ENCODE results near the gene HSPB1.
"Not testable (repeated sequence)": the region's sequence is repeated elsewhere in the genome, so short reads cannot be mapped to it uniquely, and the experiment has no call there.

The HSPB1 gene

DNA sequence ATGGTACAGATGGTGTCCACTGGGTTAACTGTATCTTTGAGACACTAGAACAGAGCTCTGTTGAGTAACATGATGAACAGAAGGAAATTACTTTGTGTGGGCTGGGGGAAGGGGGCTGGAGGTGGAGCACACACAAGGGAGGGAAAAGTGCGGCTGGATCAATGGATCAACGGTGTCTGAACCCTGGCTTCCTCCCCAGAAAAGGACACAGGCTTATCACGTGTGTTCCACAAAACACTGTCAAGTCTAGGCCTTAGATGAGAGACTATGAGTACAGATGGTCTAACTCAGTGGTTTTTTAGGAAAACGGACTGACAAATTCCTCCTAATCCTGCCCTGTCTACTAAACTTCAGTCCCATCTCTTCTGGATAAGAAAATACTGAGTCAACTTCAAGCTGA, 27.8 kb downstream of the HSPB1 start:
- in situ Hi-C loops (cut with MboI; ENCODE audit: low sequenced_read_pairs): no loop called here

DNA sequence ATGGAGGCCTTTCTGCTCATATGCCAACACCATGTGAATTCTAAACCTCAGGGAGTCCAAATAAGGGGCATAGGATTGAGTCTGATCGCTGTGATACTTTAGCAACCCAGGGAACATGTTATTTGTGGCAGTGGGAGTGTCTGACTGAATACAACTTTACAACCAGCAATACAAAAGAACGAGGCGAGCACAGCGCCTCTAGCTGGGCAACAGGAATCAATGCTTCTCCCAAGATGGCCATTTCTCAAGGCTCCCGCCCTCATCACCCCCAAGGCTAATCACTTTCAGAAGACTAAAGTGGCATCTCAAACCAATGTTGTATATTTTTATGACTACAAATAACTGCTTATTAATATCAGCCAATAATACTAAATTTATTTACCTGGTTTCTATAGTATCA, 28.2 kb downstream of the HSPB1 start:
- in situ Hi-C loops (cut with MboI; ENCODE audit: low sequenced_read_pairs): no loop called here

DNA sequence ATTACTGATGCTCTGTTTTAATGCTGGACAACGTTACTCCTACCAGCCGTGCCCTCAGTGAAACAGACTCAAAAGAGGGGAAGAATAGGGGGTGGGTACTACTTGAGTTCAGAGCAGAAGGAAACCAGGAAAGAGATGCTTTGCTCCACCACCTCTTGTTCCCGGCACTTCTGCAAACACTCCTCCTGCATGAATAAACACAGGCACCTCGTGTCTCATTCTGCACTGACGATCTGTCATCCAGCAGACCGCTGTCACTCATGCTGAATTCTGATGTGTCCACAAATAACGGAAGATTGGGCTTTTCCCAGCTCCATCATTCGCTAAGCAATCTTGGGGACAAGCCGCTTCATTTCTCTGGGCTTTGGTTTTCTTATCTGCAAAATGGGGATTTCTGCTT, 29.6 kb downstream of the HSPB1 start:
- in situ Hi-C loops (cut with MboI; ENCODE audit: low sequenced_read_pairs): no loop called here

DNA sequence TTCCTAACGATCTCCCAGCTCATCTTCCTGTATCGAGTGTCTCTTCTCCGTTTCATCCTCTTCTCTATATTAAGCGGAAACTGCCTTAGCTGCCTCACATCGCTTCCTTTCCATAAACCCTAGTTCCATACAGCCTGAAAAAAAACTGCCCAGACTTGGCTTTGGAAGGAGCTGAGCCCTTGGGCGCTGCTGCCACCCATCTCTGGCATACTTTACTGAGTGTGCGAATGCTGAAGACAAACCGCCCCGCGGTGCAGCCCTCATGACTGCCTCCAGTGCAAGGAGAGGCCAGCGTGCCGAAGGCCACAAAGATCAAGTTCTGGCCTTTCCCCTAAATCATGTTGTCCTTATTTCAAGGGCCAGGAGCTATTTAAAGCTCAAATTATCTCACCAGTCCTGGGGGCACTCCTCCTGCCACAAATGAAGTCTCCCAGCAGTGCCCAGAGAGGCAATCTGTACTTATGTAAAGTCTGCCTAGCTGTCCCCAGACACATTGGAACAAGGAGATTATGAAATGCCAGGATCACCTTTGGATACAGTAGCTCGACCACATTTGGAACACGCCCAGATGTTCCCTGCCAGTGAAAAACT, 31.1 kb downstream of the HSPB1 start:
- in situ Hi-C loops (cut with MboI; ENCODE audit: low sequenced_read_pairs): no loop called here

DNA sequence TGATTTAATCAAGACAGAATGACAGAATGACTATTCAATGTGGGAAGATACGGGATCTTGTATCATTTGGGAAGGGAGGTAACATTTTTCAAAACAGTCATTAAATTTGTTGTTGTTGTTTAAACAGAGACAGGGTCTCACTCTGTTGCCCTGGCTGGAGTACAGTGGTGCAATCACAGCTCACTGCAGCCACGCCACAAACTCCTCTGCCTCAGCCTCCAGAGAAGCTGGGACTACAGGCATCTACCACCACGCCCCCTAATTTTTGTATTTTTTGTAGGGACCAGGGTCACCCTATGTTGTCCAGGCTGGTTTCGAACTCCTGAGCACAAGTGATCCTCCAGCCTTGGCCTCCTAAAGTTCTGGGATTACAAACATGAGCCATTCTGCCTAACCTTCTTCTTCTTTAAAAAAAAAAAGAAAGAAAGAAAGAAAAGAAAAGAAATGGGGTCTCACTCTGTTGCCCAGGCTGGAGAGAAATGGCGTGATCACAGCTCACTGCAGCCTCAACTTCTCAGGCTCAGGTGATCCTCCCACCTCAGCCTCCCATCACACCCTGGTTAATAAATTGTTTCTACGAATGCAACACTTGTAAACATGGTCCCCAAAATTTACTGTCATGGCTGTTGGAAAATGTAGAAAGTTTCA, 32.0 kb downstream of the HSPB1 start:
- in situ Hi-C loops (cut with MboI; ENCODE audit: low sequenced_read_pairs): no loop called here

DNA sequence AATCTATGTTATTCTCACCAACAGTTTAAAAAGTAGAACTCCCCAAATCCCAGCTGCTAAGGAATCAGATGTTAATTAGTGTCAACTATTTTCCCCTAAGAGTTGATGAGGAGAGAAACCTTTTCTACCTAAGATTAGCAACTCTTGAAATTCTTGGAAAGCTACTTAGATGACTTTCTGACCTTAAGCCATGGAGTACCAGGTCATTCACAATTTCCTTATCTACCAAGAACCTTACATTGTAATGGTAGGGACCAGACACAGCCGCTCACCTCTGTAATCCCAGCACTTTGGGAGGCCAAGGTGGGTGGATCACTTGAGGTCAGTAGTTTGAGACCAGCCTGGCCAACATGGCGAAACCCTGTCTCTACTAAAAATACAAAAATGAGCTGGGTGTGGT, 32.9 kb downstream of the HSPB1 start:
- in situ Hi-C loops (cut with MboI; ENCODE audit: low sequenced_read_pairs): not testable (repeated sequence)

DNA sequence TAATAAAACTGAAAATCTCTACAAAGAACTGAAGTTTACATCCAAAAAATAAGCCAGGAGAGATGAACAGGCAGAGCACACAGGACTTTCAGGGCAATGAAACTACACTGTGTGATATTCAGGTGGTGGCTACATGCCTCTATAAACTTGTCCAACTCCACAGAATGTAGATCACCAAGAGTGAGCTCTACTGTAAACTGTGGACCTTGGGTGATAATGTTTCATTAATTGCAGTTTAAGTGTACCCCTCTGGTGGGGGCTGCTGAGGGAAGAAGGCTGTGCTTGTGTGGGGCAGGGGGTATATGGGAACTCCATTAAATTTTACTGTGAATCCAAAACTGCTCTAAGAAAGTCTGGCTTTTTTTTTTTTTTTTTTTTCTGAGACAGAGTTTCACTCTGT, 33.6 kb downstream of the HSPB1 start:
- in situ Hi-C loops (cut with MboI; ENCODE audit: low sequenced_read_pairs): no loop called here

DNA sequence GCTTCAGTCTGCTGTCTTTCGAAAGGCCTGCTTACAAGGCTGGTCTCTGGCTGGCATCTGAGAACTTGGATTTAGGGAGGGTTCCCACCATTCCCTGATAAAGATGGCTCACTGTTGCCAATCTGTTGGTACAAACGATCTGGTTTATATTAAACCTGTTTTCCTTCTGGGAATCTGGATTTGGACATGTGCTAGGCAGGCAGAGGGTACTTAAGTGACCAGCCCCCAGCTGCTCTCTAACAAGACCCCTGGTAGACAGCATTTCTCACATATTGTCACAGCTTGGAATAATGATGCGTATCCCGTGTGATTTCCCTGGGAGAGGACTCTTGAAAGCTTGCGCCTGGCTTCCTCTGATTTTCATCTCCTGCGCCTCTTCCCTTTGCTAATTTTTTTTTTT, 34.7 kb downstream of the HSPB1 start:
- in situ Hi-C loops (cut with MboI; ENCODE audit: low sequenced_read_pairs): no loop called here

DNA sequence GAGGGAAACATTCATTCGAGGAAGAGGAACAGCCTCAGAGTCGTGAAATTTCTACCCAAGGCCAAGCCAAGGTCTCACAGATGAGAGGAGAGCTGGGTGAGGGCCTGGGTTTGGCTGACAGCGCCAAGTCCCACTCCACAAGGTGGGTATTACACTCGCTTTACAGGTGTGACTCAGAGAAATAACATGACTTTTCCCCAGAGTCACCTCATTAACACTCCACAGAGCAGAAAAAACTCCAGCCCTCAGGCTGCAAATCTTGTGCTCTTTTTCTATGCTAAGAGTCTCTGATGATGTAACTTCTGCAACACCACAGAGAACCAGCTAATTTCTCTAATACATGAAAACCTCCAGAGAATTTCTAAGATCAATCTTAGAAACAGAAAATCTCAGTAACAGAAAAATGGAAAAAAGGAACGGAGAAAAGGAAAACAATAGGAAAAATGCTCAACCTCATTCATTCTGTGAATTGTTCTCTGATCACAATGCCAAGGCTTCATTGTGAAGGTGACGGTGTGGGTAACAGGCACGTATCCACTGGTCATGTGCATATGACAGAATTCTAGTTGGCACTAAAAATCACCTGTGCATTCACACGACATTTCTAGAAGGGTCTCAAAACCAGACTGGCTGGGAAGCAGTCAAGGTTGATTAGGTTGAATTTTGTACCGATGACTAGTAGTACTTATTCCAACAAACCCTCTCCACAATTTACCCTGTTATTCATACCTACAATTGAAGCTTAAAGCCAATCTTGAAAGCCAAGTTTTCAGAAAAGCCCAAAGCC, 36.0 kb downstream of the HSPB1 start:
- in situ Hi-C loops (cut with MboI; ENCODE audit: low sequenced_read_pairs): no loop called here

DNA sequence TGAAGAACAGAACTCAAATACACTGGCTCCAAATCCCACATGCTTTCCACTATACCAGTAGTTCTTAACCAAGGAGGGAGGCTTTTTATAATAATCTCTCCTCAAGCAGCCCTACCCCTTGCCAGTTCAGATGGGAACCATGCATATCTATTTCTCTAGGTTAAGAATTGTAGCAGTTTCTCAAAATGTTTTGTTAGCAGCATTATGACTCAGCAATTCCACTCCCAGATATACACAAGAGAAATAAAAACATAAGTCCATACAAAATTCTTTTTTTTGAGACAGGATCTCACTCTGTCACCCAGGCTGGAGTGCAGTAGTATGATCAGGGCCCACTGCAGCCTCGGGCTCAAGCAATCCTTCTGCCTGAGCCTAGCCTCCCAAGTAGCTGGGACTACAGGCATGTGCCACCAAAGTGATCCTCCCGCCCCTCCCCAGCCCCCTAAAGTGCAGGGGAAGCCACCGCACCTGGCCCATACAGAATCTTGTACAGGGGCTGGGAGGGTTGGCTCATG, 38.2 kb downstream of the HSPB1 start:
- in situ Hi-C loops (cut with MboI; ENCODE audit: low sequenced_read_pairs): no loop called here

DNA sequence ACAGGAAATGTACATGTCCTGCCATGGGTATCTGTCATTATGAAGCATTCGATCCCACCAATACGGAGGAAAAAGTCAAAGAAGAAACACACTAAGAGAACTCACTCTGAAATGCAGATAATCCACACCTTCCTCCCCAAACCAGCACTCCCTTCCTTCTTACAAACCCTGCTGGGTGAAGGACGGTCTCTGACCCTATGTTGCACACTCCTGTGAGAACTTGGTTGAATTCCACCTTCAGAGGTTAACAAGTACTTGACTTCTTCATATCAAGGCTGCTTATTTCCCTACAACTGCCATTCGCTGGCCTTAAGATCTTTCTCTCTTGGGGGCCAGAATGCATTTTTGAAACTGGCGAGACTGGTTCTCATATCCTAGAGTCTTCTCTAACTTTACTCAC, 39.7 kb downstream of the HSPB1 start:
- in situ Hi-C loops (cut with MboI; ENCODE audit: low sequenced_read_pairs): no loop called here

DNA sequence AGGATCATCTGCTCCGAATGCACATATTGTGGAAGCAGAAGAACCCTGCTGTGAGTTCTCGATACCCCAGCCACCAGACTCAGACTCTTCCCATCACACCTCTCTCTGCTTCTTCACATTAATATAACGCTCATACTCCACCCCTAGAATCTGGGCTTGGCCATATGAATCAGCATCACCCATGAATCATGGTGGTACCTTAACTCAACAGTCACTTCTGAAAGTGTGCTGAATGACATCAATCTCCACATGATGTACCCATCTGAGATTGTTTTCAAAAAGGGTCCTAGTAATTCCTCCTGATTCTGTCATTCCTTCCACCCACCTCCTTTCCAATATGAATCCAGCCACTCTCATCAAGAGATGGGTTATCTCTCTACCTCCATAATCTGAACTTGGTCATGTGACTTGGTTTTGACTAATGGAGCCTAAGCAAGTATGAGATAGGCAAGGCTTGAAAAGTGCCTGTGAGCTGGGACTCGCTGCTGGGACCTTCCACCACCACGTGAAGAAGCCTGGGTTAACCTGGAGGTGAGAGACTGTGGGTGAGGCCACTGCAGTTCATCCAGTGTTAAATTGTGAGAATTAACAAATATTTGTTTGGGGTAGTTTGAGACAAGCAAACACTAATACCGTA, 40.9 kb downstream of the HSPB1 start:
- in situ Hi-C loops (cut with MboI; ENCODE audit: low sequenced_read_pairs): no loop called here

DNA sequence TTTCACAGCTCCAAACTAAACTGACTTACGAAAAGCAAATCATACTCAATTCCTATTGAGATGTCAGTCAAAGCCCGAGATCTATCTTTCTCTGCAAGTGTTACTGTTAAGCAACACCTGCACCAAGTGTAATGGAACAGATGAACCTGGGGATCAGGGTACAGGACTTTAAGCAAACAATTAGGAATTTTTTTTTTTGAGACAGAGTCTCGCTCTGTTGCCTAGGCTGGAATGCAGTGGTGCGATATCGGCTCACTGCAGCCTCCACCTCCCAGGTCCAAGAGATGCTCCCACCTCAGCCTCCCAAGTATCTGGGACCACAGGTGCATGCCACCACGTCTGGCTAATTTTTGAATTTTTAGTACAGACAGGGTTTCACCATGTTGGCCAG, 41.5 kb downstream of the HSPB1 start:
- in situ Hi-C loops (cut with MboI; ENCODE audit: low sequenced_read_pairs): no loop called here

DNA sequence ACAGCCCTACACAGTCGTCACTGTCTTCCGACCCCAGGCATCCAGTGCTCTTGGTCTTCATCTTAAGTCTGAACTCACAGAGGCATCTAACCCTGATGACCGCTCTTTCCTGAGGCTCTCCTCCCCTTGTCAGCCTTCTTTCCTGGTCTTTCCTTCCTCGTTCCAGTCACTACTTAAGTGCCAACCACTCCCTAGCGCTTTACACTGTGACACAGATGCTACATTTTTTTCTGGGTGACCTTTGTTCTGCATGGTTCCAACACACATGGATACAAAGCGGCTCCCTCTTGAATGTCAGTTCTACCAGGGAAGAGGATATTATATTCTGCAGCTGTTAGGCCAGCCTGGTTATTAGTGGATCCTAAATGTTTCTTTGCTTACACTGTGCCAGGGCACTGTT, 43.6 kb downstream of the HSPB1 start:
- in situ Hi-C loops (cut with MboI; ENCODE audit: low sequenced_read_pairs): no loop called here

DNA sequence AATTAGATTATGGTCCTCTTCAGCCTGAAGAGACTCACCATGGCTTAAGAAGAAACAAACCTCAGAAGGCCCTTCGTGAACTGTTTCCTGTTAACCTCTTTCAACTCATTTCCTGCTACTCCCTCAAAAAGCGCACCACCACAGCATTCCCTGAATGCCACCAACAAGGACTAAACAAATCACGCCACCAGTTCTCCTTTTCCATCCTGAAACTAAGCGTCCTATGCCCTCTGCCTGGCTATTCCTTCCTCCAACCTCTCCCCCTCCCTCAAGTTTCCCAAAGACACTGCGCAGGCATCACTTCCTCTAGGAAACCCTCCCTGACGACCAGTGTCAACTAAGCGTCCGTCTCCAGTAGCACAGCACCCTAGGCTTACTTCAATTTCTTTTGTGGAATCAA, 44.3 kb downstream of the HSPB1 start:
- in situ Hi-C loops (cut with MboI; ENCODE audit: low sequenced_read_pairs): no loop called here

DNA sequence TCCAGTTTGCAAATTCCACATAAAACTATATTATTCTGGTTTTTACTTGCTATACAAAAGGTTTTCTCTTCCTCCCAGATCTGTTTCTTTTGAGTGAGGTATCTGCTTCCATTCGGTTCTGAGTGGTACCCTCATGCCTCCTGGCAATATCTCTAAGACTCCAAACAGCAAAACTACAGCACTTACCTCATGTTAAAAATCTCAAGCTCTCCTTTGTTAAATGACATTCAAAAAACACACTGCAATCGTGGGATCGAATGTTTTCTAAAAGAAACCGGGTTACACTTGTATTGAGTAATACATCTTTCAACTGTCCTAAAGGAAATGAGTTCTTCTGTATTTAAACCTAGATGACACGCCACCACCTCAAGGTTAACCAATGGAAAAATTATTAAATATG, 45.2 kb downstream of the HSPB1 start:
- in situ Hi-C loops (cut with MboI; ENCODE audit: low sequenced_read_pairs): no loop called here

DNA sequence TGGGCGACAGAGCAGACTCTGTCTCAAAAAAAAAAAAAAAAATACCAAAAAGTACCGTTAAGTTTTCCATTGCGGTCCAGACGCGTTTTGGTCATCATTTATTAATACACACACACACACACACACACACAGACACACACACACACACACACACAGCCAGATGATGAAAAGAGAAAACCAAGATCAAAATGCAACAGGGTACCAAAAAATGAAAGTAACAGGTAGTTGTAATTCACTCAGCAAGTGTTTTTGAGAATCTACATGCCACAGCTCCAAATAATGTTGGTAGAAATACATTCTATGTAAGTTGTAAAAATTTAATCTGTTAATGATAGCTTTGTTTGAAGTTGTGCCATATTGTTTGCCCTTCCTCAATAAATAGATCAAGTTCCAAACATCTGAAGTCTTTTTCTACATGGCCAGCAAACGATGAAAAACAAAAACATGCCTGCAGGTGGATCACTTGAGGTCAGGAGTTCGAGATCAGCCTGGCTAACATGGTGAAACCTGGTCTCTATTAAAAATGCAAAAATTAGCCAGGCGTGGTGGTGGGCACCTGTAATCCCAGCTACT, 46.9 kb downstream of the HSPB1 start:
- in situ Hi-C loops (cut with MboI; ENCODE audit: low sequenced_read_pairs): no loop called here

DNA sequence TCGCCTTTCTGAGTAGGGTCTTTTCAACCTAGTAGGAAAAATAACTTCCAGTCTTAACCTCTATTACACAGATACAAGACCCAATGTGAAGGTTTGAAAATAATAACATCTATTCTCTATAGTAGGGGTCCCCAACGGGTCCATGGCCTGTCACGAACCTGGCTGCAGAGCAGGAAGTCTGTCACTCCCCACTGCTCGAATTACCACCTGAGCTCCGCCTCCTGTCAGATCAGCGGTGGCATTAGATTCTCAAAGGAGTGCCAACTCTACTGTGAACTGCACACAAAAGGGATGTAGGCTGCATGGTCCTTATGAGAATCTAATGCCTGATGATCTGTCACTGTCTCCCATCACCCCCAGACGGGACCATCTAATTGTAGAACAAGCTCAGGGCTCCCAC, 48.9 kb downstream of the HSPB1 start:
- in situ Hi-C loops (cut with MboI; ENCODE audit: low sequenced_read_pairs): no loop called here

DNA sequence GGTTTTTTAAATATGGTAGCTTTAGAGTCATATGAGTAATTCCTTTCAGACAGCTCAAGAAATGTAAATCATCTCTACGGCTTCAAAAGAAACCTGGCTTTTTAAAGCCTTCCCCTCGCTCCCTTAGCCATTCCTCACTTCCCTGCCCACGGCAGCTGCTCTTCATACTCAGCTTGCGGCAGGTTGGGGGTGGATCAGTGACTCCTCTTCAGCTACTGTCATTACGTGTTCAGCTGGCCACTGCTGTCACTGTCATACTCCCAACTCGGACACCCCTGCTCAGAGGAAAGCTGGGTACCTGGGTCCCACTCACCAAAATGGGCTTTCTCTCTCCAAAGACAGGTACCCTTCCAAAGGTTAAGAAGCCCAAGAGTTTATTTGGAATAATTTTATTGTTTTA, 49.7 kb downstream of the HSPB1 start:
- in situ Hi-C loops (cut with MboI; ENCODE audit: low sequenced_read_pairs): no loop called here

DNA sequence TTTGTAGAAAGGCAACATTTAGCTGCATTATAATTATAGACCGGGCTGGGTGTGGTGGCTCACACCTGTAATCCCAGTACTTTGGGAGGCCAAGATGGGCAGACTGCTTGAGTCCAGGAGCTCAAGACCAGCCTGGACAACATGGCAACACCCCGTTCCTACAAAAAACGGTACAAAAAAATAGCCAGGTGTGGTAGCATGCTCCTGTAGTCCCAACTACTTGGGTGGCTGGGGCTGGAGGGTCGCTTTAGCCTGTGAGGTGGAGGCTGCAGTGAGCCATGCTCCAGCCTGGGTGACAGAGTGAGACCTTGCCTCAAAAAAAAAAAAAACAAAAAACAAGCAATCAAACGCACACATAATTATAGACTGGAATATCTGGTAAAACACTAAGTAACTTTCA, 51.3 kb downstream of the HSPB1 start:
- in situ Hi-C loops (cut with MboI; ENCODE audit: low sequenced_read_pairs): no loop called here
